ENCODE data around the gene ENKUR. TPM values are rescaled to one million over a fixed set of nuclear protein-coding genes. Genes with fewer than 3 reads are reported as not detected.

Gene ENKUR
- total RNA-seq, 1 experiment from 2014 or later, result 0.77 TPM

DNA sequence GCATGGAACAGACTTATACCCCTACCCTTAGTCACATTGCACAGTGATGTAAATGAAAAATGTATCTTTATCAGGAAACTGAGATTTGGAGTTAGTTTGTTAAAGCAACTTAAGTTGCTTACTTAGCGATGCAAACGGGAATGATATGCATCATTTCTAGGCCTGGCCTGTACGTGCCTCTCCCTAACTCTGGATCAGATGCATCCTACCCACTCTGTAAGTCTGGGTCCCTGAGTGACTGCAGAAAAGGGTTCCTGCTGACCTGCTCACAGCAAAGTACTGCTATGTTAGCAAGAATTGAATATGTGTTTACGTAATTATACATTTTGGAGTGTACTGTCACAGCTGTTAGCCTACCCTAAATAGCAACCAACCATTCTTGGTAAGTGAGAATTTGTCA, 32.8 kb downstream of the ENKUR start:
- CTCF ChIA-PET, result no interaction called here

DNA sequence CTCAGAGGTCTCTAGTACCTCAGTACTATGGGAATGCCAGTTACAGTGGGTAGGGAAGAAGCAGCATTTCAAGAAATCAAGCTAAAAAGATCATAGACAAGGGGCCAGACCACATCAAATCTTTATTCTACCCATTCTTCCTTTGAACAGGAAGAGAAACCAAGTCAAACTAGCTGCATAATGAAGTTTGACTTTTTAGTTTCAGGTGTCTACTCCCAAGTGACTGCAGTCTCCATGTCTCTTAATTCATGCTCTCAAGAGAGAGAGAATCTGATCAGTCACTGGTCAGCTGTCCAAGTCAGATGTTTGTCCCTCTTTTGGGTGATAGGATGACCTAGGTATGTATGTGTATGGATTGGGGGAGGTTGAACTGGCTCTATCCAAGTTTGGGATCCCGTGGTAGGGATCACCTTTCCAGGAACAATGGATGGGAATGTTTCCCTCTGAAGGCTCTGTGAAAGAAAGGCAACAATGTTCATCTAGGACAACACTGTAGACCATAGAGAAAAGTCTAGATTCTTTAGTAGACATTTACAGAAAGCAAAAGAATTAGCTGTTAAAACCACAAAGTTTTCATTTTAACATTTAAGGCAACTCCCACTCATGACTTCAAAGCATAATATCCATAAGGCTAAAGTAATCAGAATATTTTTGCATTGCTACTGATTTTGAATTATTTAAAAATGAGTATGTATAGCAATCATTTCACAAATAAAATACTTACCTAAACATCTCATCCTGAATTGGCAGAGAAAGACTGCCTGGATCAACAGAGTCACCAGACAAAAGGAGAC, 33.4 kb downstream of the ENKUR start:
- intact Hi-C loops (cut with micrococcal nuclease; ENCODE audit: unreplicated experiment), result no loop called here
- DNase-seq, result no peak
- no peaks in the 10 kb centered on the region for H3K4me1 Mint-ChIP-seq (ENCODE audit: low read depth, unreplicated experiment)
- BruUV-seq (replicated peaks), result no TSS peak
- H3K4me1 ChIP-seq, result peaks cover 6% of the 10 kb centered on the region; the same call in 1 of the 2 replicates
- H3K27ac Mint-ChIP-seq (ENCODE audit: unreplicated experiment), result no peak overlapping the region
- CTCF ChIA-PET, result no interaction called here
- no peaks in the 10 kb centered on the region for H3K27me3 ChIP-seq (replicated peaks; ENCODE audit: control insufficient read depth, insufficient read depth, low read length)
- H3K36me3 Mint-ChIP-seq (ENCODE audit: insufficient read depth, unreplicated experiment), result no peaks in the 10 kb centered on the region
- no peak overlapping the region for H3K4me3 Mint-ChIP-seq (ENCODE audit: unreplicated experiment)
- POLR2A ChIA-PET, result no interaction called here
- H3K9me3 ChIP-seq, result no peaks in the 10 kb centered on the region
- no peak overlapping the region for H3K4me3 ChIP-seq (ENCODE audit: low read depth, low read length)
- TF ChIP-seq, protein P1, sequence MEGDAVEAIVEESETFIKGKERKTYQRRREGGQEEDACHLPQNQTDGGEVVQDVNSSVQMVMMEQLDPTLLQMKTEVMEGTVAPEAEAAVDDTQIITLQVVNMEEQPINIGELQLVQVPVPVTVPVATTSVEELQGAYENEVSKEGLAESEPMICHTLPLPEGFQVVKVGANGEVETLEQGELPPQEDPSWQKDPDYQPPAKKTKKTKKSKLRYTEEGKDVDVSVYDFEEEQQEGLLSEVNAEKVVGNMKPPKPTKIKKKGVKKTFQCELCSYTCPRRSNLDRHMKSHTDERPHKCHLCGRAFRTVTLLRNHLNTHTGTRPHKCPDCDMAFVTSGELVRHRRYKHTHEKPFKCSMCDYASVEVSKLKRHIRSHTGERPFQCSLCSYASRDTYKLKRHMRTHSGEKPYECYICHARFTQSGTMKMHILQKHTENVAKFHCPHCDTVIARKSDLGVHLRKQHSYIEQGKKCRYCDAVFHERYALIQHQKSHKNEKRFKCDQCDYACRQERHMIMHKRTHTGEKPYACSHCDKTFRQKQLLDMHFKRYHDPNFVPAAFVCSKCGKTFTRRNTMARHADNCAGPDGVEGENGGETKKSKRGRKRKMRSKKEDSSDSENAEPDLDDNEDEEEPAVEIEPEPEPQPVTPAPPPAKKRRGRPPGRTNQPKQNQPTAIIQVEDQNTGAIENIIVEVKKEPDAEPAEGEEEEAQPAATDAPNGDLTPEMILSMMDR (IDR thresholded peaks at IDR 0.05; ENCODE audit: insufficient read depth in 1 of 2, low read depth in 1 of 2, low read length in 1 of 2, severe bottlenecking in 1 of 2, unreplicated experiment in 1 of 2), result no peak
- no peaks in the 10 kb centered on the region for H3K36me3 ChIP-seq (ENCODE audit: control insufficient read depth, insufficient read depth, low read length)
- H3K27me3 Mint-ChIP-seq (ENCODE audit: insufficient read depth, unreplicated experiment), result no peaks in the 10 kb centered on the region
- no peaks in the 10 kb centered on the region for H3K9me3 Mint-ChIP-seq (ENCODE audit: unreplicated experiment)

More for the DNA sequence above, 32.8 kb downstream of the ENKUR start:
- Histone ChIP-seq H3K4me1 (peaks cover 6% of the 10 kb centered on the region; the same call in 1 of the 2 replicates), H3K4me3 (ENCODE audit: low read depth, low read length) (no peak overlapping the region), H3K27me3 (replicated peaks; ENCODE audit: control insufficient read depth, insufficient read depth, low read length) (no peaks in the 10 kb centered on the region), H3K9me3 (no peaks in the 10 kb centered on the region), H3K36me3 (ENCODE audit: control insufficient read depth, insufficient read depth, low read length) (no peaks in the 10 kb centered on the region)
- TF ChIP-seq, protein P1 (IDR thresholded peaks at IDR 0.05; ENCODE audit: insufficient read depth in 1 of 2, low read depth in 1 of 2, low read length in 1 of 2, severe bottlenecking in 1 of 2, unreplicated experiment in 1 of 2), result no peak
- no peak for DNase-seq
- Mint-ChIP-seq H3K36me3 (ENCODE audit: insufficient read depth, unreplicated experiment) (no peaks in the 10 kb centered on the region), H3K27ac (ENCODE audit: unreplicated experiment) (no peak overlapping the region), H3K4me1 (ENCODE audit: low read depth, unreplicated experiment) (no peaks in the 10 kb centered on the region), H3K27me3 (ENCODE audit: insufficient read depth, unreplicated experiment) (no peaks in the 10 kb centered on the region), H3K9me3 (ENCODE audit: unreplicated experiment) (no peaks in the 10 kb centered on the region), H3K4me3 (ENCODE audit: unreplicated experiment) (no peak overlapping the region)
- intact Hi-C loops (cut with micrococcal nuclease; ENCODE audit: unreplicated experiment), result no loop called here
- BruUV-seq (replicated peaks), result no TSS peak
- POLR2A ChIA-PET, result no interaction called here

DNA sequence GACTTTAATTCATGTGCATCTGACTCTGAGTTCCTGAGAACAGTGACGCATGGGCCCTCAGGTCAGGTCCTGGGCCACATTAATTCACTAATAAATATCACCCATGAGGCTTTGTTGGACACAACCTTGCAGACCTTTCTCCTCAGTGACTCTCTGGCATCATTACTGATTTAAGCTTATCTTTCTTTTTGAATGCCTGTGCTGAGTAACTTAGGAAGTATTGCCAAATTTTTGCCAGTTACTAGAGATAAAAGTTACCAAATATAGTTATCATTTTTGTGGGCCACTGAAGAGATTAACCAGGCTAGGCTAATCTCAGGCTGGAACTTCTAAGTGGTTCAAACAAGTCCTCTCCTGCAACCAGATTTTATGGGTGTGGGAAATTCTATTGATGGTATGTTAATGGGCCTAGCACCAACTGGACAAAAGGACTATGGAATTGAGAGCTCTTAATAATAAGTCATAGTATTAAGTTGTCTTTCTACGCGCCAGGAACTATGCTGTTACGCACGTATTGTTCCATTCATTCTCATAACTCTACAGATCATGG, 34.7 kb downstream of the ENKUR start:
- CTCF ChIA-PET, result interaction anchor here (0.6 kb wide), 1 partner anchor 25 kb away, joined by 3 read pairs; no protein-coding TSS in a partner anchor
- Histone ChIP-seq H3K27me3 (replicated peaks; ENCODE audit: control insufficient read depth, insufficient read depth, low read length) (no peaks in the 10 kb centered on the region), H3K9me3 (no peaks in the 10 kb centered on the region), H3K4me3 (ENCODE audit: low read depth, low read length) (no peak overlapping the region), H3K36me3 (ENCODE audit: control insufficient read depth, insufficient read depth, low read length) (no peaks in the 10 kb centered on the region), H3K4me1 (peaks cover 6% of the 10 kb centered on the region; the same call in 1 of the 2 replicates)
- Mint-ChIP-seq H3K27ac (ENCODE audit: unreplicated experiment) (no peak overlapping the region), H3K9me3 (ENCODE audit: unreplicated experiment) (no peaks in the 10 kb centered on the region), H3K4me1 (ENCODE audit: low read depth, unreplicated experiment) (no peaks in the 10 kb centered on the region), H3K4me3 (ENCODE audit: unreplicated experiment) (no peak overlapping the region), H3K36me3 (ENCODE audit: insufficient read depth, unreplicated experiment) (no peaks in the 10 kb centered on the region), H3K27me3 (ENCODE audit: insufficient read depth, unreplicated experiment) (no peaks in the 10 kb centered on the region)
- BruUV-seq (replicated peaks), result no TSS peak
- intact Hi-C loops (cut with micrococcal nuclease; ENCODE audit: unreplicated experiment), result no loop called here
- DNase-seq, result no peak
- POLR2A ChIA-PET, result no interaction called here
- TF ChIP-seq, protein P1 (IDR thresholded peaks at IDR 0.05; ENCODE audit: insufficient read depth in 1 of 2, low read depth in 1 of 2, low read length in 1 of 2, severe bottlenecking in 1 of 2, unreplicated experiment in 1 of 2), result no peak

Measured in Caco-2 (cell line).